Adrenal gland (tissue), 12 donors: ENCODE data around the gene TTYH3. TPM values are rescaled to one million over a fixed set of nuclear protein-coding genes. Genes with fewer than 3 reads are reported as not detected.
"Not testable (repeated sequence)": the region's sequence is repeated elsewhere in the genome, so short reads cannot be mapped to it uniquely, and the experiment has no call there.

Source experiments
- DNase-seq, 7 donors: peaks; one replicate each; pipeline ENCODE4 v3.0.0-alpha.2; 2019 to 2020
- H3K27ac ChIP-seq, 5 donors: fragments of 200-600 bp; sonication (generic) in 4 of 5; 1 replicate in 3 of 5; 2 replicates in 2 of 5; pipeline versions ENCODE4 v1.5.1 to v1.8.0; 2016 to 2020; ENCODE audit warnings: mild to moderate bottlenecking in 1 of 5
- H3K27me3 ChIP-seq: fragments of 200-600 bp; 2 replicates; pipeline ENCODE4 v1.8.0; 2021
- H3K36me3 ChIP-seq, 2 donors: fragments of 200-600 bp; replicated peaks in 1 of 2; 1 replicate in 1 of 2; 2 replicates in 1 of 2; pipeline versions ENCODE4 v1.5.1 to v1.8.0; 2018 to 2022
- H3K4me1 ChIP-seq, 2 donors: fragments of 200-600 bp; replicated peaks in 1 of 2; 1 replicate in 1 of 2; 2 replicates in 1 of 2; pipeline versions ENCODE4 v1.5.1 to v1.8.0; 2018 to 2021
- H3K4me3 ChIP-seq, 4 donors: fragments of 200-600 bp; sonication (generic) in 3 of 4; one replicate each; pipeline ENCODE4 v1.5.1; 2016 to 2018
- H3K9me3 ChIP-seq, 3 donors: fragments of 200-600 bp; sonication (generic) in 1 of 3; replicated peaks in 1 of 3; 1 replicate in 2 of 3; 2 replicates in 1 of 3; pipeline versions ENCODE4 v1.5.1 to v1.8.0; 2016 to 2021
- POLR2A ChIP-seq, 2 donors: fragments of 450-650 bp; IDR thresholded peaks; one replicate each; pipeline ENCODE4 v1.6.1; 2017; ENCODE audit warnings: antibody characterized with exemption in 2 of 2, mild to moderate bottlenecking in 2 of 2, moderate library complexity in 1 of 2
- WGBS, 4 donors: extraction: QIAGEN DNeasy Blood & Tissue Kit in 2 of 4; methylation state at CpG; one replicate each; pipeline versions ENCODE4 v1.1.5 to v1.1.7; 2013 to 2017; 5-methylcytosine and 5-hydroxymethylcytosine counted together
- intact Hi-C, 2 donors: fragments of 100-400 bp; cut with DNase I; formaldehyde crosslinking; loops; one replicate each; pipeline versions ENCODE4 v1.14.1 to v1.15.0; 2022 to 2023
- polyA plus RNA-seq, 3 donors: library from polyadenylated mRNA; stranded (reverse); fragments of 200-250 nt in 2 of 3; fragments of 350-450 nt in 1 of 3; fragmentation: Illumina TruSeq in 1 of 3; extraction: RNeasy Lipid Tissue Mini Kit (QIAGEN cat#74804) in 1 of 3; gene quantifications; one replicate each; pipeline ENCODE4 v1.2.3, GENCODE V29; 2013 to 2014
- total RNA-seq, 9 donors: library from RNA; depleted of rRNA in 4 of 9; stranded (reverse); fragments of >200 nt in 4 of 9; fragments of 120-200 nt in 1 of 9; fragmentation: NEBNext Ultra II Directional in 1 of 9; extraction: Animal tissue kit (Norgen Biotek cat#: 25700) in 1 of 9; gene quantifications; one replicate each; pipeline versions ENCODE4 v1.1.0 to v1.2.4, GENCODE V29; 2013 to 2023
- TF ChIP-seq, protein P1 (sequence below), 6 experiments: fragments of 450-650 bp in 4 of 6; fragments of 200-600 bp in 2 of 6; sonication (generic) in 1 of 6; IDR thresholded peaks; 1 replicate in 5 of 6; 2 replicates in 1 of 6; pipeline versions ENCODE4 v1.5.1 to v1.8.0; 2016 to 2021; ENCODE audit warnings: antibody characterized with exemption in 6 of 6, mild to moderate bottlenecking in 2 of 6, moderate library complexity in 1 of 6
- donor health status: healthy with polysubstance abuse.
- donor health status: Bipolar disorder and iron deficiency.
- donor health status: DM: yes; HTN: yes; CAD: no.
- donor health status: DM: no; HTN: no; CAD: no.
- donor health status: DM: no; HTN: no; CAD: no.
- donor health status: DM: yes; HTN: yes; CAD: no.

The TTYH3 gene
- total and polyA plus RNA-seq, 12 donors: 5.2 to 86.3 (median 53.2) TPM

DNA sequence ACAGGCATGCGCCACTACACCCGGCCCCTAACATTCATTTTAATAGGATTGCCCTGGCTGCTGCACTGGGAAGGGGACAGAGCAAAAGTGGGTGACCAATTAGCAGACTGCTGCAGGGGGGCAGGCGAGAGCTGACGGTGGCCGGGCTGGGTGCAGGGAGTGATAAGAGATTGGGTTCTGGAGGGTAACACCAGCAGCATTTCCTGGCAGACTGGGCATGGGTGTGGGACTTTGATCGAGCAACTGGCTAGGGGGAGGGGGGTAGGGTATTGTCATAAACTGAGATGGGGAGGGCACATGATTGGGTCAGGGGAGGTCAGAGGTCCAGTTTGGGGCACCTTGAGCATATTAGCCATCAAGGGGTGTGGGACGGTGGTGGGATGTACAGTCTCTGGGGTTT, 36.1 kb downstream of the TTYH3 start:
- intact Hi-C loops: loop anchor here in 1 of 2 donors (10.0 kb wide), 1 partner anchor 193 kb away; the partner anchor contains the start of gene GRIFIN
- 62 to 79% (median 64%) methylated on average over 7 of the region's 7 CpGs for WGBS, 4 donors

DNA sequence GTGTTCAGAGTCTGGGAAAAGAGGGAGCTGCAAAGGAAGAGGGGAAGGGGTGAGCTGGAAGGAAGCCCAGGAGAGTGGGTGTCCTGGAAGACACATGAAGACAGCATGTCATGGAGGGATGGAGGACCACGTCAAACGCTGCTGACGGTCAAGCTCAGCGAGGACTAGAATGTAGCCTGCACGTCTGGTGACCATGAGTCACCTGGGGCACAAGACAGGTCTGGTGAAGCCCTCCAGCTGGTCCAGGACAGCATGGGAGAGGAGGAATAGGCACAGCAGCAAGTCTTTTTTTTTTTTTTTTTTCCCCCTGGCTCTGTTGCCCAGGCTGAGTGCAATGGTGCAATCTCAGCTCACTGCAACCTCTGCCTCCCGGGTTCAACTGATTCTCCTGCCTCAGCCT, 36.6 kb downstream of the TTYH3 start:
- H3K4me1 ChIP-seq: peaks cover 6 to 9% of the 10 kb centered on the region in 2 donors
- no peak for DNase-seq
- no peaks in the 10 kb centered on the region for H3K36me3 ChIP-seq
- no peak overlapping the region for H3K4me3 ChIP-seq
- intact Hi-C loops: loop anchor here in 1 of 2 donors (10.0 kb wide), 1 partner anchor 194 kb away; the partner anchor contains the start of gene GRIFIN
- no peak overlapping the region for H3K27ac ChIP-seq
- 59 to 64% (median 63%) methylated on average over 6 of the region's 6 CpGs for WGBS, 4 donors
- H3K9me3 ChIP-seq: no peaks in the 10 kb centered on the region
- TF ChIP-seq, protein P1, sequence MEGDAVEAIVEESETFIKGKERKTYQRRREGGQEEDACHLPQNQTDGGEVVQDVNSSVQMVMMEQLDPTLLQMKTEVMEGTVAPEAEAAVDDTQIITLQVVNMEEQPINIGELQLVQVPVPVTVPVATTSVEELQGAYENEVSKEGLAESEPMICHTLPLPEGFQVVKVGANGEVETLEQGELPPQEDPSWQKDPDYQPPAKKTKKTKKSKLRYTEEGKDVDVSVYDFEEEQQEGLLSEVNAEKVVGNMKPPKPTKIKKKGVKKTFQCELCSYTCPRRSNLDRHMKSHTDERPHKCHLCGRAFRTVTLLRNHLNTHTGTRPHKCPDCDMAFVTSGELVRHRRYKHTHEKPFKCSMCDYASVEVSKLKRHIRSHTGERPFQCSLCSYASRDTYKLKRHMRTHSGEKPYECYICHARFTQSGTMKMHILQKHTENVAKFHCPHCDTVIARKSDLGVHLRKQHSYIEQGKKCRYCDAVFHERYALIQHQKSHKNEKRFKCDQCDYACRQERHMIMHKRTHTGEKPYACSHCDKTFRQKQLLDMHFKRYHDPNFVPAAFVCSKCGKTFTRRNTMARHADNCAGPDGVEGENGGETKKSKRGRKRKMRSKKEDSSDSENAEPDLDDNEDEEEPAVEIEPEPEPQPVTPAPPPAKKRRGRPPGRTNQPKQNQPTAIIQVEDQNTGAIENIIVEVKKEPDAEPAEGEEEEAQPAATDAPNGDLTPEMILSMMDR (IDR thresholded peaks at IDR 0.05): no peak
- TF ChIP-seq POLR2A (IDR thresholded peaks at IDR 0.05): no peak
- no peaks in the 10 kb centered on the region for H3K27me3 ChIP-seq

More for the DNA sequence above, 36.1 kb downstream of the TTYH3 start:
- no peak for TF ChIP-seq POLR2A (IDR thresholded peaks at IDR 0.05)
- TF ChIP-seq, protein P1 (IDR thresholded peaks at IDR 0.05): no peak
- DNase-seq: no peak
- no peaks in the 10 kb centered on the region for H3K36me3 ChIP-seq
- H3K27ac ChIP-seq: no peak overlapping the region
- no peaks in the 10 kb centered on the region for H3K27me3 ChIP-seq
- peaks cover 11 to 15% of the 10 kb centered on the region in 2 donors for H3K4me1 ChIP-seq
- no peak overlapping the region for H3K4me3 ChIP-seq
- no peaks in the 10 kb centered on the region for H3K9me3 ChIP-seq

DNA sequence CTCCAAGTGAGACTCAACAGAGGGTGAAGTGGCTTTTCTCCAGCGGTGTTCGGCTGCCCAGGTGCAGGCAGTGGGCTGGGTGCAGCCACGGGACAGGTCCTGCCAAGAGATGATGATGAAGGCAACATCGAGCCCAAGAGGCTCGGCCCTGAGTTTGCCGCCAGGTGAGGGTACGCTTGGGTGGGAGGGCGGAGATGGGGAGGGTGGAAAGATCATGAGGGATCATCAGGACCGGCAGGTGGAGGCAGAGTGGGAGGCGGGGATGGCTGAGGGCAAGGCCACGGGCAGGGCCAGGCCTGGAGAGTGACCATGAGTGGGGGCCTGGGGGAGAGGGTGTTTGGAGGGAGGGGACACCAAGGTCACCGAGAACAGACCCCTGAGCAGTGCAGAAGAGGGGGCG, 38.4 kb downstream of the TTYH3 start:
- TF ChIP-seq, protein P1 (IDR thresholded peaks at IDR 0.05): no peak
- H3K4me1 ChIP-seq: no peaks in the 10 kb centered on the region
- intact Hi-C loops: no loop called here
- no peak for DNase-seq
- H3K4me3 ChIP-seq: no peak overlapping the region
- H3K27ac ChIP-seq: no peak overlapping the region
- no peaks in the 10 kb centered on the region for H3K36me3 ChIP-seq
- WGBS, 4 donors: 73 to 80% (median 76%) methylated on average over 13 of the region's 13 CpGs
- no peaks in the 10 kb centered on the region for H3K27me3 ChIP-seq
- no peaks in the 10 kb centered on the region for H3K9me3 ChIP-seq

DNA sequence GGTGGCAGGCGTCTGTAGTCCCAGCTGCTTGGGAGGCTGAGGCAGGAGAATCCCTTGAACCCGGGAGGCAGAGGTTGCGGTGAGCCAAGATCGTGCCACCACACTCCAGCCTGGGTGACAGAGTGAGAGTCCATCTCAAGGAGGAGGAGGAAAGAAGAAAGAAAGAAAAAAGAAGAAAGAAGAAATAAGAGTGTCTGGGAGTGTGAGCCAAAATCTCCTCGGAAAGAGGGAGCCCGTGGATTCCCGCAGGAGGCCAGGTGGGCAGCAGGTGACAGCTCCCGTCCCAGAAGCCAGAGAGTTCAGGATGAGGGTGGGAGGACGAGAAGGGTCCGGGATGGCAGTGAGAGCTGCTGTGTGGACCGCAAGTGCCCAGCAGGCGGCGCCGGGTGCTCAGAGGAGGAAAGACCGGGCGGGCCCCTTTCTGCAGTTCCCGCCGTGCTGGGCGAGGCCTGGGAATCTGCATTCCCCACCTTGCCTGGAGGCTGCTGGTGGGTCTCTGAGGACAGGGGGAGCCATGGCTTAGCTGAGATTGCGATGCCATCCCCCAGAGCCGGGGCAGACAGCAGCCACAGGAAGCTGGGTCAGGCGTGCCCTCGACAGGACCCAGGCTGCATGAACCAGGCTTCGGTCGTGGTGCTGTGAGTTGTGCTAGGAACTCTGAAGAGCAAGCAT, 39.1 kb downstream of the TTYH3 start:
- intact Hi-C loops: no loop called here
- H3K27me3 ChIP-seq: no peaks in the 10 kb centered on the region
- 12 to 23% (median 19%) methylated on average over 18 to 25 of the region's 25 CpGs for WGBS, 4 donors
- no peaks in the 10 kb centered on the region for H3K36me3 ChIP-seq
- H3K4me3 ChIP-seq: no peak overlapping the region
- H3K9me3 ChIP-seq: no peaks in the 10 kb centered on the region
- peak in 6 of 7 donors; percentile 60 to 78 (median 69) for DNase-seq
- H3K4me1 ChIP-seq: no peaks in the 10 kb centered on the region
- no peak for TF ChIP-seq POLR2A (IDR thresholded peaks at IDR 0.05)
- TF ChIP-seq, protein P1 (IDR thresholded peaks at IDR 0.05): peak; percentile 73 to 88 (median 80)
- H3K27ac ChIP-seq: no peak overlapping the region

DNA sequence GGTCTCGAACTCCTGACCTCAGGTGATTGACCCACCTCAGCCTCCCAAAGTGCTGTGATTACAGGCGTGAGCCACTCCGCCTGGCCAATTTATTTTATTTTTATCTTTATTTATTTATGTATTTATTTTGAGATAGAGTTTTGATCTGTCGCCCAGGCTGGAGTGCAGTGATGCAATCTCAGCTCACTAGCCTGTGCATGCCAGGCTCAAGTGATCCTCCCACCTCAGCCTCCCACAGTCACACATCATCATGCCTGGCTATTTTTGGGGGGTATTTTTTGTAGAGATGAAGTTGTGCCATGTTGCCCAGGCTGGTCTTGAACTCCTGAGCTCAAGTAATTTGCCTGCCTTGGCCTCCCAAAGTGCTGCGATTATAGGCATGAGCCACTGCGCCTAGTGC, 41.4 kb downstream of the TTYH3 start:
- H3K4me1 ChIP-seq, H3K4me3 ChIP-seq, H3K36me3 ChIP-seq, DNase-seq, H3K9me3 ChIP-seq, intact Hi-C loops, H3K27me3 ChIP-seq, H3K27ac ChIP-seq: not testable (repeated sequence)
- 73 to 79% (median 75%) methylated on average over 4 to 6 of the region's 6 CpGs for WGBS, 4 donors
